Measurements from ENCODE around the gene CLIP2.

GRCh38 chr7:74449809-74450397, 160.7 kb downstream of the CLIP2 start:
- TF ChIP-seq CTCF (conservative IDR thresholded peaks at IDR 0.05; ENCODE audit: low read length) (peak; percentile 86), EZH2phosphoT487 (IDR thresholded peaks at IDR 0.05; ENCODE audit: borderline replicate concordance, low read depth, low read length) (no peak)

Measured in OCI-LY7 (cell line).